Stimulated activated CD8-positive, alpha-beta memory T cell treated with anti-CD3 and anti-CD28 coated beads, Interleukin-4, amount 100 ng/mL, for 1 hour (primary cell): ENCODE results near the gene MGMT.

Experiments
- DNase-seq, 2 donors: peaks; one replicate each; pipeline ENCODE4 v3.0.0-alpha.2; 2020; ENCODE audit warnings: low read depth in 2 of 2, low spot score in 1 of 2

Gene MGMT

DNA sequence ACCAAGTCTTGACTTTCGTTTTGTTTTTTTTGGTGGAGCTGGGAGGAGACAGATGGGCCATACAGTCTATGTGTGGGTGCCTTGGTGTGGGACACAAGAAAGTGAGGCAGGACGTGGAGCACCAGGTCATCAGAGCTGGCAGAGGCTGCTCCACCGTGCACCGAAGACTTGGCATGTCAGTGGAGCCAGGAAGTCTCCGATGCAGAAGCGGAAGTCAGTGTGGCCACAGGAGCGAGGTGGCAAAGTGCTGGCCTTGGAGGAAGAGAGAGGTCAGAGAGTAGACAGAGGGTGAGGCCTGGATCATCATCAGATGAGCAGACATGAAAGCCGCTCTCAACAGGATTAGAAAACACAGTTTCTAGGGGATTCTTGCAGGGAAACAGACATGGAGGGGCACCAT is 116.8 kb downstream of the MGMT start:
- no peak for DNase-seq

DNA sequence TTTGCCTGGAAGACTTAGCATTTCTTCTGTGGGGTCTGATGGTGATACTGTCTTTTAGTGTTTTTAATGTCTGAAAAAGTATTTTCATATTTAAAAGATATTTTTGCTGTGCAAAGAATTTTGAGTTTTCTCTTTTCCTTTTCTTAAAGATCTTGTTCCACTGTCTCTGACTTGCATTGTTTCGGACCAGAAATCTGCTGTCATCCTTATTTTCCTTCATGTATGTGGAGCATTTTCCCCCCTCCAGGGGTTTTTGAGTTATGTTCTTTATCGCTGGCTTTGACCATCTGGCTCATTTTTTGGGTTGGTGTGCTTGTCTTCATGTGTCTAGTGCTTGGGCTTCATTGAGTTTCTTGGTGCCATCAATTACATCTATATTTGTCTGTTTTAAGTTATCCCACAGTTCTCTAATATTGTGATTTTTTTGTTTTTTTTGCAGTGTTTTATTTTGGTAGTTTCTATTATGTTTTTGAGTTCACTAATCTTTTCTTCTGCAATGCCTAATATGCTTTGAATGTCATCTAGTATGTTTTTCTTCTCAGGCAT is 119.9 kb downstream of the MGMT start:
- no peak for DNase-seq

DNA sequence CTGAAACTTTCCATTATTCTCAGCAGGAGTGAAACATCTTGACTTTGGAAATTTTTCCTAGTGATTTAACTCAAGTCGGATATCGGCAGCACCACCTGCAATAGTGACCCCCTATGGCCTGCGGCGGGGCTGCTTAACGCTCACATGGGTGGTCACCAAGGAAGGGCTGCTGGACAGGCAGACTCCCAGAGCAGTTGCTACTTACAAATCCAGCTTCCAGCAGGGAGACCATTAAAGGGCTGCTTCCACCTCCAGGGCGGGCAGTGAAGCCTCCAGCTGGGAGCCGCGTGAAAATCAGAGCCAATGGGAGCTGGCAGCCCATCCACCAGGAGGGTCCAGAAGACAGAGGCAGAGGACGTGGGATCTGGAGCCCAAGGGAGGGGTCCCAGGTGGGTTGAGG is 122.5 kb downstream of the MGMT start:
- DNase-seq: no peak

DNA sequence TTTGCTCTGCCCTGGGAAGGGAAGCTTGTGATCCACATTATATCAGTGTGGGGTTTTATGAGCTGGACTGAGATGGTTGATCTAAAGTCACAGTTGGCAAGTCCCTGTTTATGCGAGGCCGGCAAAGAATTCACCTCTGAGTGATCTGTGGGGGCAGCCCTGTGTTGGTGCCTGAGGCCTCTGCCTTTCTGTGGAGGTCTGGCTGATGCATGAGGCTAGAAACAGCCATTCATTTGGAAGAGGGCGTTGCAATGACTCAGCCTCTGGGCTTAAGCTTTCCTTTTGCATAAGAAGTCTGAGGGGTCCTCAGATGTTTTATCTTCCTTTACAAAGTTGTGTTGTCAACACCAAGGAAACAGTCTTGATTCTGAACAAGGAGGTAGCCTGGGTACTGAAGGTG is 126.9 kb downstream of the MGMT start:
- DNase-seq: no peak

DNA sequence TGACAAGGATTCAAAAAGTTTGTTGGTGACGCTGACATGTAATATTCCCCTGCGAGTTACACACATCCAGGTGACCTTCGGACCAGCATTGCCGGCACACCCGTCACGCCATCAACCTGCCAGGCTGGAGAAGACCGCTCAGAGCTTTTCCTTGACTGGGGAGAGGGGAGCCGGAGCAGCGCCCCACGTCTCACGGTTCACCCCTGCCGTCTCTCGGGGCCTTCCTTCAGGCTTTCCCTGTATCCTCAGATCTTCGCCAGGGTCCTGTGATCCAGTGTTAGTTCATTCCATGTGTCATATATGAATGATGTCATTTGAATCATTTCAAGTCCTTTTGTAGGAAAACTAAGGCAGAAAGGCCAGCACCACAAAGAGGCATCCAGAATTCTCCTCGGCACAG is 127.8 kb downstream of the MGMT start:
- DNase-seq: no peak

DNA sequence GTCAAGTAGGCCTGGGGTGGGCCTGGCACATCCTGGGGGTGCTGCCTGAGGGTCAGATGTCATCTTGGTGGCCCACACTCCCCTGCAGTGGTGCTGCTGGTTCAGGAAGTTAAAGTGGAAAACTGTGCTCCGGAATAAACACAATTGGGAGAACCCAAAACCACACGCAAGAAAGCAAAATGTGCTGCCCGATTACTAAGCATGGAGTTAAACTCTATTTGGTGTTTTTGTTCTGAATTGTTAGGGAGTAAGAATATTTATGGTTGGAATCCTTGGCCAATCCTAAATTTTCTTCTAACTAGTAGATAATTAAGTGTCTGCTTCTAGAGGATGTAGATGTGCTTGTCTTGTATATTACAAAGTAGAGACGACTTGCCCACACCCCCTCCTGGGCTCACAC is 131.4 kb downstream of the MGMT start:
- no peak for DNase-seq

DNA sequence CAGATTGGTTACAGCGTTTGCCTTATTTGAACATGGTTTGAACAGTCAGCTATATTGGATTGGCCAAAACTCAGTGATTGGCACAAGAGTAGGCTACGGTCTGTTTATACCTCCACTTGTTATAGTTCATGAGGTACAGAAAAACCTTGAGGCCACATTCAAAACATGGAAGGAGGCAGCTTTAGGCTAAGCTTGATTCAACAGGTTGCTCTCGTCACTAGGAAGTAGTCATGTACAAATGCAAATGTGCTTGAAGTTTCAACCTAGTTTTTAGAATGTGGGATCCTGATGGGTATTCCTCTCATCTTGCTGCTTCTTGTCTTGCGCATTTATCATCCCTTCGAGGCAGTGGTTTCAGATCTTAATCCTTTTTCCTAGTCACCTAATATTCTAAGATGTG is 132.1 kb downstream of the MGMT start:
- no peak for DNase-seq

DNA sequence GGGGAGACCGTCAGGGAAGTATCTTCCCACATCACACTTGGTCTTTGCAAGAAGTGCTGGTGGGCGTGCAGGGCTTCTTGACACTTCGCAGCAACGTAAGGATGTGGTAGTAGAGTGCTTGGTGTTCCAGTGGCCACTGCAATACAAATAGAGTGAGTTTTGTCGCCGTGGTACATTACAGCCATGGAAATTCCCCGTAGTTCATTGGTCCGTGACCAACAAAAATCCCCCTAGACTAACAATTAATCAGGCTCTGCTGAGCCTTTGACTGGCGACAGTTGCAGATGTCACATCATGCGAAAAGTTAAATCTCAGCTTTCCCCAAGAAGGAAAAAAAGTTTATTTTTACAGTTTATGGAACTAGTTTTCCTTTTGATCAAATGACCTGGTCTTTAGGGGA is 134.7 kb downstream of the MGMT start:
- DNase-seq: no peak

DNA sequence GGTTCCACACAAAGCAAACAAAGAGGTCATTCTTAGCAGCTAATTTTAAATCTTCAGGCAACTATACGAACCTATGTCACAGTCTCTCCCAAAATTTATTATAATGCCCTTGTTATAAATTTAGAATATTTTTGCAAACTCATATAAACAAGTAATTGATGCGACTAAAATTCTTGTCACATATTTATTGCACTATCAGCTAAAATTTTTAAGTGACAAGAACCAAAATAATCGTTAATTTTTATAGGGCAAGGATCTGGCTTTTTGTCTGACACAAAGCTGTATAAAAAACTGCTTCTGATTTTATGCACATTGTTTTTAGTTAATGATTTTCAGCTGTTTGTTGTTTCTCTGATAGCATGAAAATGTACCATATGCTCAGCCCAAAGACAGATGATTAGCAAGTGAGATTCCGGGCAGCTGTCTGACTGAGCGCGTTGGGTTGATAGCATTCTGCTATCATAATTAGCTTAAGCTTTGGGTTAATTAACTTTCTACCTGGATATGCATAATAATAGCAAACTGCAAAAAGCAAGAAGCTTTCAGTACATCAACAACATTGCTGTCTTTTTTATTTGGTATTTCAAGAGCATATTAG is 136.0 kb downstream of the MGMT start:
- DNase-seq: no peak

DNA sequence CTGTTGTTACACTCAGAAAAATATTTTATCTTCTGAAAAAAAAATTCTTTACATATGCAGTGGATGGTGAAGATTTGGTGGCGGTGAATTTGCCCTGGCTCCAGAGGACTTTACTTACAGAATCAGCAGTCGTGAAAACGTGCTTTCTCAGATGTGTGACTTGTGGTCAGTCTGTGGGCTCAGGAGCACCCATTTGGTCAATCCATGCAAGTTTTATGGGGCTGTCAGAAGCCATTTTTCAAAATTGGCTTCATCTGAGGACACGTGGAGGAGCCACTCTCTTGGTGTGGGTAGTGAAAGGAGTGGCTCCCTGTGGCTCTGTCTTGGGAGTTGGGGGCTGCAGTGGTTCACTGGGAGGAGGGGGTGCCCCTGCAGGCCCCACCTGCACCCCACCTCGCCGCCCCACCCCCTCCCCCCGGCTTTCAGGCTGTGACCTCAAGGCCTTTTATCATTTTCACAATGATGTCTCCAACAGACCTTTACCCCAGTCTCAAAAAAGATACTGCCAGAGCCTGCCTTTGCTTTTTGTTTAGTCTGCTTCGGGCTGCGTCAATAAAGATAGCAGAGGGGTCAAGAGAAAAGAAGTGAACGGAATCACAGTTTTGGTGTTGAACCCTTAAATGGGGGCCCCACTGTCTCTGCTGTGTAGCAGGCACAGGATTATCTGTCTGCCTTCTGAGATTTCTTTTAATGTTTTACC is 137.4 kb downstream of the MGMT start:
- DNase-seq: no peak

DNA sequence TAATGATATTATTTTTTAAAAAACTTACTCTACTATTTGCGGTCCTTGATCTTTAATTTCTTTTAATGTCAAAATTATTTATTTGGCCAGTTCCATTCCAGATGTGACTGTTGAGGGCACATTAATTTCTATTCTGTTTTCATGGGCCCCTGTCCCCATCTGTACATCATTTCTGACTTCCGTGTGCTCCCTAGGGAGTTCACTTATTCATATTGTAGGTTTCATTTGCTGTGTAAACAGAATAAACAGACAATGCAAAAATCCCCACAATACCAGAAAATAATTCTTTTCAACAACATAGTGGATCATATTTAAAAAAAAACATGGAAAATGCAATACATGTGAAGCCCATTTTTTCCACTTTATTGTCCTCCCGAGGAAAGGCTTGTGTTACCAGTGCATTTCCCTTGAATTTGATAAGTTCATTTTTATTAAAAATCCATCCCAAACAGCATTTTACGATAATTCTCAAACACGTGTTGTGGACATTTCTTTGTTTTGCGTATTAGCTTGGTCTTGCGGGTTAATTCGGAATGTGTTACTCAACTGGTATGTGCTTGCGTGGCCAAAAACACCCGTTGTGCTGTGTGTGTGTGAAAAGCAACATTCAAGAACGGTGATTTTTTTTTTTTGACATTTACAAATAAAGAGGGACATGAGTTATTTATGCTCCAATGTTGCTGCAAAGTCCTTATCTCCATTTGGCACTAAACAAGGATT is 138.4 kb downstream of the MGMT start:
- DNase-seq: no peak

DNA sequence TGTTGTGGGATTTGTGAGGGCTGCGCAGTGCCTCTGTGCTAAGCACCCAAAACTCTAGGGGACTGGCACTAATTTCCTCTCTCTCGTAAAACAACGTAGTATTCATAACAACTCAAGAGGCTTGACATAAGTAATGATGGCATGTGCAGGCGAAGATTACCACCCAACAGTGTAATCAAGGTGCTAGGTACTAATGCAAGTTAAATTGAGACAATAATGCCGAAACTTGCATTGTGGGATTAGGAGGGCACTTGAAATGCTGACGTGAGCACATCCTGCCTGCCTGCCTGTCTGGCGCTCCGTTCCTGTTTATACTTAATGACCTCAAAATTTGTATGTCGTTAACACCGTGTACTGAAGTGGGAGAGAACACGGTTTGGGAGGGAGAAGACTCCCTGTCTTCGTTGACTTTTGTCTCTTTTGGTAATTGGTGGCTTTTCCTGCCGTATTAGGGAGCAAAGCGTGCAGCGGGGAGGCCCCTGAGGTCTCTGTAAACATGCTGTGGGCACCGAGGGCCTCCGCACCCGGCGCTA is 139.0 kb downstream of the MGMT start:
- DNase-seq: no peak

DNA sequence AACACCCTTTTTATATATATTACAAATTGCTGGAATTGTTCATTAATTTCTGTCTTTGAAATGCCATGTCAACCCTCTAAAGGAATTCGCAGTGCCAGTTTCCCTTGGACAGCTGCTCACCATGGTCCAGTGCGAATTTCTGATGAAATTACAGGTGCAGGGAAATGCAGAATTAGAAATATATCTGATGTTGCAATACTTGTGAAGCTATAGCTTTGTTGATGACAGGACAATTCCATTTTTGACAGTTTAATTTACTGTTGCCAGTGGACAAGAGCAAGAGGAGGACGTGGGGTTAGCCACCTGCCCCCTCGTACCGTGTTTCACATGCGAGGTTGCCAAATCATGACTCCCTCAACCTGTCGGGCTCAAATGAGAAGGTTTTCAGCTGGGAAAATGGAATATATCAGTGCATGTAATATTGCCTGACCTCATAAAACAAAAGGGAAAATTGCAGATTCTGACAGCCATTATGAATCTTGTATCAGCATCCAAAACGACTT is 140.6 kb downstream of the MGMT start:
- DNase-seq: no peak

DNA sequence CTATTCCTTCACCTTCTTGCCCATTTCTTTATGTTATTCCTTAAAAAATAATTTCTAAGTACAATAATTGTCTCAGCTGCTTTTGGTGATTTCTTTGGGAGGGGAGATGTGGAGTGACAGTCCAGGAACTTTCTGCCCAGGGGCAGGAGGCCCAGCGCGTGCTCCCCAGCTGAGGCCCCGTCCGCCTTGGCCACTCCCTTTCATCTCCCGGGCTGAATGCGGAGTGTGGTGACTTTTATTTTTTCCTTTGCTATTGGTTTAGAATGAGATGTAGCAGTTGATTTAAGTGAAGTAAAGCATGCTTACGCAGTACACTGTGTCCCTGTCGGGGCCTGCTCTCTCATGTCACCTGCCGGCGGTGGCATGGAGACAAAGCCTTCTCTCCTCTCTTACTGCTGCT is 141.6 kb downstream of the MGMT start:
- no peak for DNase-seq

DNA sequence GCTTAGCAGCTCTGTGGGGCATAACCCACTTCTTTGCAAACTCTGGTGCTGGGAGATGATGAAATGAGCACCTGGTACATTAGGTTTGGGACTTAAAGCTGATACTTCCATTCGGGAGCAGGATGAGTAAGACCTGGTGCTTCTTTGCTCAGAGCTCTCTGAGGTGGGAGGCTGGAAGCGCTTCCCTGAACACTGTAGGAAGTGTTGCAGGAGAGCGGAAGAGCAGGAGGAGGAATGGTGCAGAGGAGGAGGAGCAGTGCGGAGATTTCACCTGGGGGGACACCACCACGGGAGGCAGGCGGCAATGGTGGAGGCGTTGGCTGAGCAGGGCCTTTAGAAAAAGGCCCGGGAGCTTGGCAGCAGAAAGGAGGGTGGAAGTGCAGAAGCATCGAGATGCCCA is 142.5 kb downstream of the MGMT start:
- DNase-seq: no peak

DNA sequence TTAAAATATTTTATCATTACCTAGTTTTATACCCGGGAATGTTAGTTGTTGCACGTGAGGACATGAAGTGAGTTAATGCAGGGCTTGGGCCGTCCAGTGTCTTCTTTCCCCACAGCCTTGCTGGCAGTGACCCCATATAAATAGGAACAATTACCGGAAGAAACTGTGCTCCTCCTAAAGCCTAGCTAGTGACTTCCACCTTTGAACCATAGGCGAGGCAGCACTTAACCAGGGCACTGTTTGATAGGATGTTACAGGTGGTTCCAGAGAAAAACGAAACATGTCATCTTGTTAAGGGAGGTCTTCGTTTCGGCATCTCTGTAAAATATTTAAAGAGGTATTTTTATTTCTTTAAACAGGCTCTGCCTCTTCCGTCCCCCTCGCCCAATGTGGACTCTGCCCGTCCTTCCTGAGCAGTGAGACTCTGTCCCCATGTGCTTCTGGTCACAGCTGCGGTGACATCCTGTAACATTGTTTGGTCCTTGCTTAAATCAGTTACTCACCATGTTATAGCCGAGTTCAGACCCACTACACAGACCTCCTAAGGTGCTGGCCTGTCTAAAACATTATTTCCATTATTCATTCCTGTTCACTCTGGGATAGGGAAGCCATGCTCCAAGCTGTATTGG is 145.6 kb downstream of the MGMT start:
- no peak for DNase-seq

DNA sequence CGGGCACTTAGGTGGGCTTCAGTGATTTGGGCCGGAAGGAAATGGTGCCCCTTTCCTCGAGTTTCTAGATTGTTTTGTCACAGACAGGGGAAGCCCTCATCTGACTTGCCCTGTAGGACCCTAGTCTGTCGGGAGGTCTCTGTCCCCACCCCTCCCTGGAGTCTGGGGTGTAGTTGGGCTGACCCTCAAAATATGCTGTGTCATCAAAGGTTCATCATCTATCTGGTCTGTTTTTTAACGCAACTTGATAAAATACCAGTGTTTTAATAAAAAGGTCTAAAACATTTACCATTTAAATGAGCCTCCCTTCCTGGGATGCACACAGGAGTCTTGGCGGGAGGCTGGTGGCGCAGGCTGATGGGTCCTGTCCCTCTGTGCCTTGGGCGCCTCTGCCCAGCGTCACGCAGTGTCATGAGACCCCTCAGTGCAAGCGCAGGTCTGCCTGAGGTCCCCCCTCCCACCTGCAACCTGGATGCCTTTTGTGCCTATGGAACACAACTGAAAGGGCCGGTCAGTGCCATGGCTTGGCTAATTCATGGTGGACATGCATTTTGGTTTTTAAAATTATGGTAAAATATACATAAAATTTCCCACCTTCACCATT is 146.4 kb downstream of the MGMT start:
- DNase-seq: no peak

DNA sequence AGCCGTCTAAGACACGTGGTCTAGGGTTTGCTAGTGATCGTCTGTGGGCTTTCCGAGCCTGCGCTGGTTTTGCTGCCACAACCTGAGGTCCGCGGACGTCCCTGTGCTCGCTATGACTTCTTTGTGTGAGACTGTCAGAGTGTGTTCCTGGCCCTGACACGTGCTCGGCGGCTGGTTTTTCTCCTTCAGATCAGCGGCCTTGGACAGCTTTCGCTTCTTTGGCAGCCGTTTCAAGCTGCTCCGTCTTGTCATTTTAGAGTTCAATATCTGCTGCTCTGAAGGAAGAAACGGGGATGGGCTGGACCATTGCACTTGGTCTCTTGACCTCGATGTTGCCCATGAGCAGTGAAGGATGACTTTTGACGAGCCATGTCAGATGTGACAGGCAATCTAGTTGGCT is 147.3 kb downstream of the MGMT start:
- DNase-seq: no peak

DNA sequence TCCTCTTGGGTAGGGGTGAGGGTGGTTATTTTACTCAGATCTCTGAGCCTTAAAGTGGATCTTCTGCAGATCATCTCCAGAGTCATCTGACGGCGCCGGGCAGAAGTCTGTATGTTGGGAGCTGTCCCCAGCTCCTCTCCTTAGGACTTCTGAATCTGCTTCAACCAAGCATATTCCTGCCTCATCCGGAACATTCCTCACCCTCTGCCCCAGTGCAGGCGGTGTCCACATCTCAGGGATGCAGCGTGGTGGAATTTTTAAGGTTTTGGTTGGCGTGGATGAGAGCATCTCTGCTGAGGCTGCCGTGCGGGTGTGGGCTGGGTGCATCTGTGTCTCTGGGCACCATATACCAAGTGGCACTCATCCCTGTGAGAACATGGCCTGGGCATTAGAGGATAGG is 148.3 kb downstream of the MGMT start:
- no peak for DNase-seq

DNA sequence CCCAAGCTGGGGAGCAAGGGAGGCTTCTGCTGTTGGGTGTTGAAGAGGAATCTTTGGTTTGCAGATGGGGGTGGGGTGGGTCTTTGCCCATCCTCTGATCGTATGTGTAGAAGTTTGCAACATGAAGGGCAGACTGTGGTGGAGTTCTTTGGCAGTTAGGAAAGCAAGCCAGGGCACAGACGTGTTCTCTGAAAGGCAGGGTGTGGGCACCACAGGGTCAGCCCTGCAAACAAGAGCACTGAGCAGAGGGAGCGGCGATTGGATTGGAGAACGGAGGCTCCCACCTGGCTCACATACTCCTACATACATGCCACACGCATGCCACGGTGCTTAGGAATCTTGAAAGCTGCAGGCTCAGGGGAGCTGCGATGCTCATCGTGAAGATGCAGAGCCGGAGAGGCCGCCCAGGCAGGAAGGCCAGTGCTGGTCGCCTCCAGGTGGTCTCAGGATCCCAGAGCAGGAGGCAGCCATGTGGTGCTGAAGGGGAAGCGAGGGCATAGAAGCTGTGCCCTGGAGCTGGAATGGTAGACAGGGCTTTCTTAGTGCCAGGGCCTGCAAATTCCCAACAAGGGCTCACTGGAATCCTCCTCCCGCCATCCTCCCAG is 149.0 kb downstream of the MGMT start:
- no peak for DNase-seq

DNA sequence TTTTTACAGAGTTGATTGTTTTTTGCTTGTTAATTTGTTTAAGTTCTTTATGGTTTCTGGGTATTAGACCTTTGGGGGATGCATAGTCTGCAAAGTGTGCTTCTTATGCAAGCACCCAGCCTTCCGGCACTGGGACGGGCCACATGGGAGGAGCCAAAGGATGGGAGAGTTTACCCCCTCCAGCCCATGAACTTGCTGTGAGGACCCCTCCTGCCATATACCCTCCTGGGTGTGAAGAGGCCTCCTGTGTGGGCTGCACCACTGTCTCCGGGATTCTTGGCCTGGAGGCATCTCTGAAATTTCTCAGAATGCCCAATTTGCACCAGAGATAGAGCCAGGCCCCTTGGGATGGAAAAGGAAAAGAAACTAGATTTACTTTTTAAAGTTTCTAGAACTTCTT is 150.7 kb downstream of the MGMT start:
- no peak for DNase-seq
